GM12878 (cell line): ENCODE results near the gene PPP2R2D. TPM values are rescaled to one million over a fixed set of nuclear protein-coding genes. Genes with fewer than 3 reads are reported as not detected.

Experiments
- ATAC-seq: fragments of 200-7000 bp; cut with Tn5 transposase; 3 replicates; pipeline ENCODE4 v1.9.1; 2020; ENCODE audit warnings: mild to moderate bottlenecking, moderate library complexity
- BruUV-seq: library from RNA; stranded (reverse); fragments of 400-500 nt; replicated peaks from 2 replicates; lab custom pipeline; 2021; lab: Mats Ljungman, UMichigan
- CTCF ChIA-PET: fragments of 300-600 bp; sonication (Branson Sonifier 250); formaldehyde crosslinking; extraction: SDS; loops from one replicate; lab custom pipeline; 2021; ENCODE audit warnings: inconsistent platforms; lab: Yijun Ruan, JAX
- POLR2A ChIA-PET: fragments of 350-600 bp; formaldehyde crosslinking; extraction: SDS; loops from one replicate; lab custom pipeline; 2021; ENCODE audit warnings: inconsistent platforms; lab: Charles Lee
- RAD21 ChIA-PET: fragments of 300-600 bp; sonication (Branson Sonifier 250); formaldehyde crosslinking; loops from one replicate; lab custom pipeline; 2023; ENCODE audit warnings: antibody characterized with exemption; ENCODE audit not compliant: unreplicated experiment; lab: Charles Lee
- SMC1A ChIA-PET: fragments of 300-600 bp; sonication (Branson Sonifier 250); formaldehyde crosslinking; loops from one replicate; lab custom pipeline; 2023; ENCODE audit not compliant: unreplicated experiment, uncharacterized antibody; lab: Charles Lee
- DNase-seq: peaks from one replicate; pipeline ENCODE4 v3.0.0-alpha.2; 2011; ENCODE audit warnings: low read depth, low spot score
- FAIRE-seq: peaks from 3 replicates; lab custom pipeline; 2011; peaks lifted over from hg19 to GRCh38; lab: Jason Lieb, UNC
- H2AFZ ChIP-seq: 2 replicates; pipeline ENCODE4 v1.6.0; 2011; ENCODE audit warnings: low read depth, low read length, control low read depth; ENCODE audit not compliant: control insufficient read depth
- H3K27ac ChIP-seq: 2 replicates; pipeline ENCODE4 v1.5.1; 2011; ENCODE audit warnings: control low read depth; ENCODE audit not compliant: control insufficient read depth, insufficient read depth
- H3K27me3 ChIP-seq, 2 experiments: replicated peaks in 1 of 2; 2 replicates each; pipeline versions ENCODE4 v1.6.0 to v1.6.1; 2011; ENCODE audit warnings: low read length in 1 of 2; ENCODE audit not compliant: control insufficient read depth in 2 of 2, insufficient read depth in 2 of 2
- H3K36me3 ChIP-seq, 2 experiments: 2 replicates each; pipeline ENCODE4 v1.5.1; 2011; ENCODE audit warnings: low read length in 1 of 2; ENCODE audit not compliant: control insufficient read depth in 2 of 2, insufficient read depth in 2 of 2
- H3K4me1 ChIP-seq: 2 replicates; pipeline ENCODE4 v1.6.1; 2011; ENCODE audit warnings: mild to moderate bottlenecking, low read length, moderate library complexity, mixed read lengths; ENCODE audit not compliant: control insufficient read depth, insufficient read depth
- H3K4me2 ChIP-seq: 2 replicates; pipeline ENCODE4 v1.6.0; 2011; ENCODE audit warnings: control low read depth; ENCODE audit not compliant: control insufficient read depth, insufficient read depth
- H3K4me3 ChIP-seq: fragments of 200-600 bp; sonication (generic); 2 replicates; pipeline ENCODE4 v1.5.1; 2016
- H3K79me2 ChIP-seq: 2 replicates; pipeline ENCODE4 v1.6.0; 2011; ENCODE audit warnings: low read length; ENCODE audit not compliant: control insufficient read depth, insufficient read depth
- H3K9ac ChIP-seq: 2 replicates; pipeline ENCODE4 v1.8.0; 2011; ENCODE audit warnings: low read length, control low read depth, mixed read lengths; ENCODE audit not compliant: control insufficient read depth, insufficient read depth
- H3K9me3 ChIP-seq: replicated peaks from 3 replicates; pipeline ENCODE4 v1.5.1; 2011; ENCODE audit warnings: mild to moderate bottlenecking, low read length; ENCODE audit not compliant: control insufficient read depth, insufficient read depth
- H4K20me1 ChIP-seq: 2 replicates; pipeline ENCODE4 v1.6.0; 2011; ENCODE audit not compliant: control insufficient read depth, insufficient read depth
- ASH2L ChIP-seq: fragments of 300-600, 200-600 bp; sonication (generic); IDR thresholded peaks from 2 replicates; pipeline ENCODE4 v1.6.1; 2017; ENCODE audit warnings: low read depth, mild to moderate bottlenecking, borderline replicate concordance
- BCLAF1 ChIP-seq: fragments of 450-650 bp; IDR thresholded peaks from 2 replicates; pipeline ENCODE4 v1.6.1; 2017; ENCODE audit warnings: antibody characterized with exemption, mild to moderate bottlenecking, moderate library complexity
- CHD2 ChIP-seq: IDR thresholded peaks from 2 replicates; pipeline ENCODE4 v1.6.1; 2011; ENCODE audit warnings: low read depth, low read length, improper control_type of control experiment, borderline replicate concordance
- DPF2 ChIP-seq: fragments of 450-650 bp; IDR thresholded peaks from 2 replicates; pipeline ENCODE4 v1.6.1; 2017; ENCODE audit warnings: mild to moderate bottlenecking
- ELK1 ChIP-seq: IDR thresholded peaks from 2 replicates; pipeline ENCODE4 v1.6.1; 2012; ENCODE audit warnings: low read depth, low read length, improper control_type of control experiment
- EP300 ChIP-seq, 2 experiments: fragments of 150-350 bp in 1 of 2; IDR thresholded peaks; 2 replicates each; pipeline ENCODE4 v1.6.1; 2011 to 2012; ENCODE audit warnings: low read depth in 2 of 2, low read length in 2 of 2, borderline replicate concordance in 1 of 2, improper control_type of control experiment in 1 of 2, inconsistent platforms in 1 of 2; ENCODE audit not compliant: control insufficient read depth in 1 of 2
- FOXM1 ChIP-seq: IDR thresholded peaks from 2 replicates; pipeline ENCODE4 v1.6.1; 2012; ENCODE audit warnings: low read depth, mild to moderate bottlenecking, inconsistent platforms, low read length, moderate library complexity
- IKZF2 ChIP-seq, 2 experiments: fragments of 450-650 bp; IDR thresholded peaks; 2 replicates each; pipeline ENCODE4 v1.6.1; 2017; ENCODE audit warnings: mild to moderate bottlenecking in 2 of 2, moderate library complexity in 2 of 2
- KLF5 ChIP-seq: fragments of 450-650 bp; IDR thresholded peaks from 2 replicates; pipeline ENCODE4 v1.6.1; 2014; ENCODE audit warnings: mild to moderate bottlenecking; ENCODE audit not compliant: partially characterized antibody
- MAX ChIP-seq: IDR thresholded peaks from 2 replicates; pipeline ENCODE4 v1.6.1; 2012; ENCODE audit warnings: low read depth, low read length, improper control_type of control experiment
- MTA3 ChIP-seq: IDR thresholded peaks from 2 replicates; pipeline ENCODE4 v1.6.1; 2012; ENCODE audit warnings: low read length, inconsistent platforms, borderline replicate concordance
- NRF1 ChIP-seq: conservative IDR thresholded peaks from 2 replicates; pipeline ENCODE4 v1.6.1; 2011; ENCODE audit warnings: mild to moderate bottlenecking, low read depth, low read length, improper control_type of control experiment
- RUNX3 ChIP-seq: IDR thresholded peaks from 2 replicates; pipeline ENCODE4 v1.6.1; 2012; ENCODE audit warnings: low read length, inconsistent platforms
- SIN3A ChIP-seq: IDR thresholded peaks from 2 replicates; pipeline ENCODE4 v1.6.1; 2012; ENCODE audit warnings: low read depth, low read length, improper control_type of control experiment
- SIX5 ChIP-seq: IDR thresholded peaks from 2 replicates; pipeline ENCODE4 v1.6.1; 2011; ENCODE audit warnings: mild to moderate bottlenecking, low read depth, low read length, moderate library complexity; ENCODE audit not compliant: severe bottlenecking
- SKIL ChIP-seq: fragments of 450-650 bp; IDR thresholded peaks from 2 replicates; pipeline ENCODE4 v1.6.1; 2017; ENCODE audit warnings: mild to moderate bottlenecking, low read depth, inconsistent platforms; ENCODE audit not compliant: poor library complexity, severe bottlenecking
- SMAD5 ChIP-seq: IDR thresholded peaks from 2 replicates; pipeline ENCODE4 v1.6.1; 2016; ENCODE audit warnings: antibody characterized with exemption, low read depth
- USF2 ChIP-seq: IDR thresholded peaks from 2 replicates; pipeline ENCODE4 v1.6.1; 2011; ENCODE audit warnings: low read depth, low read length, improper control_type of control experiment, borderline replicate concordance
- WGBS: methylation state at CpG from one replicate; pipeline ENCODE4 v1.1.6; 2016; ENCODE audit warnings: low lambda C conversion rate; ENCODE audit not compliant: insufficient replicate concordance, insufficient coverage; ENCODE audit errors: missing lambda C conversion rate; 5-methylcytosine and 5-hydroxymethylcytosine counted together
- in situ Hi-C: fragments of 300-500 bp; cut with MboI; formaldehyde crosslinking; loops from 9 replicates; pipeline ENCODE4 v1.14.3; 2018; ENCODE audit warnings: mixed read lengths
- intact Hi-C: fragments of 100-400 bp; cut with micrococcal nuclease; formaldehyde crosslinking; loops from one replicate; pipeline ENCODE4 v1.14.2; 2022; ENCODE audit not compliant: unreplicated experiment
- polyA plus RNA-seq, 11 experiments: library from polyadenylated mRNA; depleted of rRNA in 4 of 11; unstranded in 6 of 11; stranded (reverse) in 5 of 11; fragments of >200 nt; fragmentation: Nextera tagmentation in 4 of 11; fragmentation: Illumina TruSeq in 1 of 11; extraction: Ambion mirVana in 4 of 11; extraction: Trizol in 1 of 11; gene quantifications; 1 replicate in 1 of 11; 2 replicates in 10 of 11; pipeline versions ENCODE4 v1.2.1 to v1.2.3, GENCODE V29; 2011 to 2016; ENCODE audit warnings: inconsistent platforms in 2 of 11, missing spikeins in 2 of 11, low read depth in 1 of 11
- total RNA-seq, 4 experiments: library from RNA; depleted of rRNA in 3 of 4; stranded (reverse); fragments of >200 nt in 3 of 4; fragmentation: Illumina TruSeq in 1 of 4; extraction: Trizol in 1 of 4; gene quantifications; 2 replicates each; pipeline versions ENCODE4 v1.2.1 to v1.2.3, GENCODE V29; 2013 to 2021

The PPP2R2D gene
- total and polyA plus RNA-seq, 10 of the 15 experiments (the other 5 are each of a cell fraction or from before 2014, with no cell fraction given): 2.8 to 41.9 (median 21.8) TPM

GRCh38 chr10:131876508-131876907, 24.3 kb upstream of the PPP2R2D start:
- Histone ChIP-seq H3K36me3 (no peaks in the 10 kb centered on the region), H3K9ac (no peak overlapping the region), H4K20me1 (no peaks in the 10 kb centered on the region), H3K4me1 (no peaks in the 10 kb centered on the region), H3K9me3 (no peaks in the 10 kb centered on the region; the same call in 2 of the 3 replicates), H3K4me3 (no peak overlapping the region), H3K27ac (no peak overlapping the region), H2AFZ (no peak overlapping the region), H3K4me2 (no peak overlapping the region), H3K79me2 (no peaks in the 10 kb centered on the region), H3K27me3 (no peaks in the 10 kb centered on the region)
- RAD21 ChIA-PET: interaction anchor here (0.6 kb wide), 1 partner anchor 423 kb away, joined by 3 read pairs; no protein-coding TSS in a partner anchor
- ATAC-seq: no peak
- DNase-seq: no peak
- 34% methylated on average over 7 of the region's 7 CpGs for WGBS
- CTCF ChIA-PET: interaction anchor here (1.1 to 1.6 kb wide), 2 partner anchors 9 to 16 kb away, joined by 3 to 5 read pairs; no protein-coding TSS in a partner anchor
- intact Hi-C loops: no loop called here
- SMC1A ChIA-PET: no interaction called here
- POLR2A ChIA-PET: no interaction called here
- no peak for FAIRE-seq
- in situ Hi-C loops: loop anchor here (5.0 kb wide), 1 partner anchor 1689 kb away; no protein-coding TSS in a partner anchor
- no TSS peak for BruUV-seq
- TF ChIP-seq KLF5 (no peak), ASH2L (no peak), RUNX3 (no peak), NRF1 (no peak), SIX5 (no peak), MTA3 (no peak), BCLAF1 (no peak), SMAD5 (no peak), EP300 (IDR thresholded peaks at IDR 0.05; ENCODE audit: borderline replicate concordance in 1 of 2, control insufficient read depth in 1 of 2, low read depth in 2 of 2, low read length in 2 of 2) (no peak), IKZF2 (IDR thresholded peaks at IDR 0.05) (no peak), CHD2 (no peak), DPF2 (no peak), SKIL (no peak), USF2 (no peak), MAX (no peak), FOXM1 (no peak), SIN3A (no peak), ELK1 (no peak)
